Vagina (tissue), 2 donors: ENCODE data around the gene SEMA4G.

ENCODE experiments used
- CTCF ChIP-seq, 3 experiments: fragments of 450-650 bp in 2 of 3; fragments of 200-600 bp in 1 of 3; sonication (generic) in 1 of 3; IDR thresholded peaks; one replicate each; pipeline ENCODE4 v1.5.1; 2017 to 2019; ENCODE audit warnings: antibody characterized with exemption in 3 of 3, mild to moderate bottlenecking in 2 of 3, moderate library complexity in 2 of 3
- POLR2A ChIP-seq, 2 donors: fragments of 450-650 bp; IDR thresholded peaks; one replicate each; pipeline ENCODE4 v1.6.1; 2017; ENCODE audit warnings: antibody characterized with exemption in 2 of 2, mild to moderate bottlenecking in 2 of 2, moderate library complexity in 2 of 2
- POLR2AphosphoS5 ChIP-seq, 2 donors: sonication (generic); formaldehyde crosslinking; IDR thresholded peaks; one replicate each; pipeline ENCODE4 v1.9.0; 2017; ENCODE audit warnings: antibody characterized with exemption in 2 of 2, mild to moderate bottlenecking in 2 of 2, low read depth in 1 of 2; ENCODE audit not compliant: insufficient read depth in 1 of 2

GRCh38 chr10:100945754-100946153, 23.6 kb upstream of the SEMA4G start:
- no peak for TF ChIP-seq CTCF (IDR thresholded peaks at IDR 0.05)
- TF ChIP-seq POLR2A (IDR thresholded peaks at IDR 0.05): no peak
- no peak for TF ChIP-seq POLR2AphosphoS5 (IDR thresholded peaks at IDR 0.05; ENCODE audit: insufficient read depth in 1 of 2, low read depth in 1 of 2)
